K562 (cell line): ENCODE measurements around the gene WNT7B. TPM values are rescaled to one million over a fixed set of nuclear protein-coding genes. Genes with fewer than 3 reads are reported as not detected.

ENCODE experiments used
- ASH1L ChIP-seq: fragments of 450-650 bp; IDR thresholded peaks from 2 replicates; pipeline ENCODE4 v1.6.1; 2018; ENCODE audit warnings: borderline replicate concordance, mild to moderate bottlenecking, low read depth; ENCODE audit not compliant: partially characterized antibody
- BCOR ChIP-seq: fragments of 450-650 bp; IDR thresholded peaks from 2 replicates; pipeline ENCODE4 v1.6.1; 2016
- BDP1 ChIP-seq: IDR thresholded peaks from 3 replicates; pipeline ENCODE4 v1.6.1; 2011; ENCODE audit not compliant: insufficient read length, insufficient read depth
- CREM ChIP-seq: IDR thresholded peaks from 2 replicates; pipeline ENCODE4 v1.6.1; 2014; ENCODE audit warnings: antibody characterized with exemption, low read depth
- HDAC1 ChIP-seq, 2 experiments: fragments of 450-650 bp; IDR thresholded peaks; 2 replicates each; pipeline ENCODE4 v1.6.1; 2016 to 2017; ENCODE audit warnings: inconsistent platforms in 1 of 2, mild to moderate bottlenecking in 1 of 2, moderate library complexity in 1 of 2
- NONO ChIP-seq, 2 experiments: fragments of 200-400 bp in 1 of 2; fragments of 450-650 bp in 1 of 2; formaldehyde crosslinking in 1 of 2; IDR thresholded peaks; 2 replicates each; pipeline ENCODE4 v1.6.1; 2017; ENCODE audit warnings: low read depth in 2 of 2, mild to moderate bottlenecking in 2 of 2, moderate library complexity in 2 of 2, low read length in 1 of 2
- NR4A1 ChIP-seq, 2 experiments: fragments of 250-450 bp in 1 of 2; fragments of 450-650 bp in 1 of 2; sonication (Bioruptor Pico) in 1 of 2; IDR thresholded peaks; 2 replicates each; pipeline versions ENCODE4 v1.4.0 to v1.6.1; 2016 to 2020; ENCODE audit warnings: mild to moderate bottlenecking in 2 of 2, missing compliant biosample characterization in 1 of 2, missing genetic modification characterization in 1 of 2, moderate library complexity in 1 of 2
- SMARCA5 ChIP-seq: fragments of 450-650 bp; IDR thresholded peaks from 2 replicates; pipeline ENCODE4 v1.6.1; 2016
- SMARCB1 ChIP-seq: IDR thresholded peaks from 2 replicates; pipeline ENCODE4 v1.6.1; 2011; ENCODE audit warnings: improper control_type of control experiment, low read depth; ENCODE audit not compliant: insufficient read length
- TRIM24 ChIP-seq, 2 experiments: fragments of 450-650 bp; IDR thresholded peaks; 2 replicates each; pipeline ENCODE4 v1.6.1; 2016
- TSC22D4 ChIP-seq: fragments of 450-650 bp; IDR thresholded peaks from 2 replicates; pipeline ENCODE4 v1.6.1; 2016; ENCODE audit warnings: missing genetic modification characterization, missing biosample characterization, control low read depth
- YY1 ChIP-seq, 3 experiments: IDR thresholded peaks; 2 replicates each; pipeline ENCODE4 v1.6.1; 2011; ENCODE audit warnings: low read length in 2 of 3, mild to moderate bottlenecking in 2 of 3, moderate library complexity in 2 of 3, borderline replicate concordance in 1 of 3, control low read depth in 1 of 3, low read depth in 1 of 3; ENCODE audit not compliant: insufficient read depth in 3 of 3, insufficient replicate concordance in 2 of 3, control insufficient read depth in 1 of 3, insufficient read length in 1 of 3; ENCODE audit errors: extremely low read depth in 1 of 3
- polyA plus RNA-seq, 8 experiments: library from polyadenylated mRNA; depleted of rRNA in 4 of 8; stranded (reverse) in 5 of 8; unstranded in 3 of 8; fragments of >200 nt; fragmentation: Nextera tagmentation in 2 of 8; fragmentation: Illumina TruSeq in 1 of 8; extraction: Ambion mirVana in 2 of 8; extraction: Trizol in 1 of 8; gene quantifications; 2 replicates each; pipeline versions ENCODE4 v1.2.1 to v1.2.3, GENCODE V29; 2011 to 2014; ENCODE audit warnings: inconsistent platforms in 1 of 8, missing spikeins in 1 of 8
- total RNA-seq, 7 experiments: library from RNA; depleted of rRNA in 6 of 7; stranded (reverse); fragments of >200 nt in 6 of 7; fragmentation: Illumina TruSeq in 2 of 7; extraction: Trizol in 2 of 7; gene quantifications; 2 replicates each; pipeline versions ENCODE4 v1.2.1 to v1.2.3, GENCODE V29; 2011 to 2021; ENCODE audit warnings: low replicate concordance in 1 of 7
- TF ChIP-seq, protein P1 (sequence below): IDR thresholded peaks from 2 replicates; pipeline ENCODE4 v1.6.1; 2012; ENCODE audit warnings: low read depth, low read length, improper control_type of control experiment, borderline replicate concordance
- TF ChIP-seq, protein P2 (sequence below): fragments of 450-650 bp; IDR thresholded peaks from one replicate; pipeline ENCODE4 v1.6.1; 2018; ENCODE audit warnings: mild to moderate bottlenecking, moderate library complexity; ENCODE audit not compliant: partially characterized antibody
- TF ChIP-seq, protein P3 (sequence below): sonication (generic); formaldehyde crosslinking; IDR thresholded peaks from 2 replicates; pipeline ENCODE4 v1.8.1; 2023; ENCODE audit warnings: missing genetic modification reagents, mild to moderate bottlenecking, borderline replicate concordance
- TF ChIP-seq, protein P4 (sequence below): fragments of 250-450 bp; sonication (Bioruptor Pico); IDR thresholded peaks from 2 replicates; pipeline ENCODE4 v1.5.0; 2020; ENCODE audit warnings: mild to moderate bottlenecking, borderline replicate concordance

Gene WNT7B
- total and polyA plus RNA-seq, 9 of the 15 experiments (the other 6 are each of a cell fraction or from before 2014, with no cell fraction given): not detected

DNA sequence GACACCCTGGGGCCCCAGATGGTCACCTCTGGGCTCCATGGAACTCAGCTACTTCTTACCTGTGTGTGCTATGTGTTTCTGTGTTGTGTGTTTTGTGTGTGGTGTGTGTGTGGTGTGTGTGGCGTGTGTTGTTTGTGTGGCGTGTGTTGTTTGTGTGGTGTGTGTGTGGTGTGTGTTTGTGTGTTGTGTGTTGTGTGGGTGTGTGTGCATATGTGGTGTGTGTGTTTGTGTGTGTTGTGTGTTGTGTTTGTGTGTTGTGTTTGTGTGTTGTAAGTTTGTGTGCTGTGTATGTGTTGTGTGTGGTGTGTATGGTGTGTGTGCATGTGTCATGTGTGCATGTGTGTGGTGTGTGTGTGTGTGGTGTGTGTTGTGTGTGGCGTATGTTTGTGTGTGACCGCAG lies 3.8 kb upstream of the WNT7B start (continued):
- TF ChIP-seq HDAC1 (IDR thresholded peaks at IDR 0.05) (0 out of 4 replicates have a peak, but pooled peaks of 1 of the 2 experiments have one; percentile 18), CREM (no peak), ASH1L (no peak), SMARCA5 (0 out of 2 replicates have a peak, but pooled peaks have one; percentile 46), YY1 (IDR thresholded peaks at IDR 0.05; ENCODE audit: borderline replicate concordance in 1 of 3, control insufficient read depth in 1 of 3, extremely low read depth in 1 of 3, insufficient read depth in 3 of 3, insufficient read length in 1 of 3, insufficient replicate concordance in 2 of 3, low read depth in 1 of 3, low read length in 2 of 3) (no peak), TRIM24 (IDR thresholded peaks at IDR 0.05) (peak; percentile 24 to 43; a peak in 2 of 4 replicates), BDP1 (no peak), BCOR (peak; percentile 60), TSC22D4 (tag) (no peak), NR4A1 (CRISPR knock-in tag; IDR thresholded peaks at IDR 0.05) (no peak), NR4A1 (tag; IDR thresholded peaks at IDR 0.05) (no peak), NONO (IDR thresholded peaks at IDR 0.05; ENCODE audit: low read depth in 2 of 2, low read length in 1 of 2) (no peak), SMARCB1 (no peak)
- TF ChIP-seq, protein P1, sequence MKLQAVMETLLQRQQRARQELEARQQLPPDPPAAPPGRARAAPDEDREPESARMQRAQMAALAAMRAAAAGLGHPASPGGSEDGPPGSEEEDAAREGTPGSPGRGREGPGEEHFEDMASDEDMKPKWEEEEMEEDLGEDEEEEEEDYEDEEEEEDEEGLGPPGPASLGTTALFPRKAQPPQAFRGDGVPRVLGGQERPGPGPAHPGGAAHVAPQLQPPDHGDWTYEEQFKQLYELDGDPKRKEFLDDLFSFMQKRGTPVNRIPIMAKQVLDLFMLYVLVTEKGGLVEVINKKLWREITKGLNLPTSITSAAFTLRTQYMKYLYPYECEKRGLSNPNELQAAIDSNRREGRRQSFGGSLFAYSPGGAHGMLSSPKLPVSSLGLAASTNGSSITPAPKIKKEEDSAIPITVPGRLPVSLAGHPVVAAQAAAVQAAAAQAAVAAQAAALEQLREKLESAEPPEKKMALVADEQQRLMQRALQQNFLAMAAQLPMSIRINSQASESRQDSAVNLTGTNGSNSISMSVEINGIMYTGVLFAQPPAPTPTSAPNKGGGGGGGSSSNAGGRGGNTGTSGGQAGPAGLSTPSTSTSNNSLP: no peak
- TF ChIP-seq, protein P2, sequence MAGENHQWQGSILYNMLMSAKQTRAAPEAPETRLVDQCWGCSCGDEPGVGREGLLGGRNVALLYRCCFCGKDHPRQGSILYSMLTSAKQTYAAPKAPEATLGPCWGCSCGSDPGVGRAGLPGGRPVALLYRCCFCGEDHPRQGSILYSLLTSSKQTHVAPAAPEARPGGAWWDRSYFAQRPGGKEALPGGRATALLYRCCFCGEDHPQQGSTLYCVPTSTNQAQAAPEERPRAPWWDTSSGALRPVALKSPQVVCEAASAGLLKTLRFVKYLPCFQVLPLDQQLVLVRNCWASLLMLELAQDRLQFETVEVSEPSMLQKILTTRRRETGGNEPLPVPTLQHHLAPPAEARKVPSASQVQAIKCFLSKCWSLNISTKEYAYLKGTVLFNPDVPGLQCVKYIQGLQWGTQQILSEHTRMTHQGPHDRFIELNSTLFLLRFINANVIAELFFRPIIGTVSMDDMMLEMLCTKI: no peak
- TF ChIP-seq, protein P3, sequence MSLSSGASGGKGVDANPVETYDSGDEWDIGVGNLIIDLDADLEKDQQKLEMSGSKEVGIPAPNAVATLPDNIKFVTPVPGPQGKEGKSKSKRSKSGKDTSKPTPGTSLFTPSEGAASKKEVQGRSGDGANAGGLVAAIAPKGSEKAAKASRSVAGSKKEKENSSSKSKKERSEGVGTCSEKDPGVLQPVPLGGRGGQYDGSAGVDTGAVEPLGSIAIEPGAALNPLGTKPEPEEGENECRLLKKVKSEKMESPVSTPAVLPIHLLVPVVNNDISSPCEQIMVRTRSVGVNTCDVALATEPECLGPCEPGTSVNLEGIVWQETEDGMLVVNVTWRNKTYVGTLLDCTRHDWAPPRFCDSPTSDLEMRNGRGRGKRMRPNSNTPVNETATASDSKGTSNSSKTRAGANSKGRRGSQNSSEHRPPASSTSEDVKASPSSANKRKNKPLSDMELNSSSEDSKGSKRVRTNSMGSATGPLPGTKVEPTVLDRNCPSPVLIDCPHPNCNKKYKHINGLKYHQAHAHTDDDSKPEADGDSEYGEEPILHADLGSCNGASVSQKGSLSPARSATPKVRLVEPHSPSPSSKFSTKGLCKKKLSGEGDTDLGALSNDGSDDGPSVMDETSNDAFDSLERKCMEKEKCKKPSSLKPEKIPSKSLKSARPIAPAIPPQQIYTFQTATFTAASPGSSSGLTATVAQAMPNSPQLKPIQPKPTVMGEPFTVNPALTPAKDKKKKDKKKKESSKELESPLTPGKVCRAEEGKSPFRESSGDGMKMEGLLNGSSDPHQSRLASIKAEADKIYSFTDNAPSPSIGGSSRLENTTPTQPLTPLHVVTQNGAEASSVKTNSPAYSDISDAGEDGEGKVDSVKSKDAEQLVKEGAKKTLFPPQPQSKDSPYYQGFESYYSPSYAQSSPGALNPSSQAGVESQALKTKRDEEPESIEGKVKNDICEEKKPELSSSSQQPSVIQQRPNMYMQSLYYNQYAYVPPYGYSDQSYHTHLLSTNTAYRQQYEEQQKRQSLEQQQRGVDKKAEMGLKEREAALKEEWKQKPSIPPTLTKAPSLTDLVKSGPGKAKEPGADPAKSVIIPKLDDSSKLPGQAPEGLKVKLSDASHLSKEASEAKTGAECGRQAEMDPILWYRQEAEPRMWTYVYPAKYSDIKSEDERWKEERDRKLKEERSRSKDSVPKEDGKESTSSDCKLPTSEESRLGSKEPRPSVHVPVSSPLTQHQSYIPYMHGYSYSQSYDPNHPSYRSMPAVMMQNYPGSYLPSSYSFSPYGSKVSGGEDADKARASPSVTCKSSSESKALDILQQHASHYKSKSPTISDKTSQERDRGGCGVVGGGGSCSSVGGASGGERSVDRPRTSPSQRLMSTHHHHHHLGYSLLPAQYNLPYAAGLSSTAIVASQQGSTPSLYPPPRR (CRISPR knock-in tag): no peak
- TF ChIP-seq, protein P4, sequence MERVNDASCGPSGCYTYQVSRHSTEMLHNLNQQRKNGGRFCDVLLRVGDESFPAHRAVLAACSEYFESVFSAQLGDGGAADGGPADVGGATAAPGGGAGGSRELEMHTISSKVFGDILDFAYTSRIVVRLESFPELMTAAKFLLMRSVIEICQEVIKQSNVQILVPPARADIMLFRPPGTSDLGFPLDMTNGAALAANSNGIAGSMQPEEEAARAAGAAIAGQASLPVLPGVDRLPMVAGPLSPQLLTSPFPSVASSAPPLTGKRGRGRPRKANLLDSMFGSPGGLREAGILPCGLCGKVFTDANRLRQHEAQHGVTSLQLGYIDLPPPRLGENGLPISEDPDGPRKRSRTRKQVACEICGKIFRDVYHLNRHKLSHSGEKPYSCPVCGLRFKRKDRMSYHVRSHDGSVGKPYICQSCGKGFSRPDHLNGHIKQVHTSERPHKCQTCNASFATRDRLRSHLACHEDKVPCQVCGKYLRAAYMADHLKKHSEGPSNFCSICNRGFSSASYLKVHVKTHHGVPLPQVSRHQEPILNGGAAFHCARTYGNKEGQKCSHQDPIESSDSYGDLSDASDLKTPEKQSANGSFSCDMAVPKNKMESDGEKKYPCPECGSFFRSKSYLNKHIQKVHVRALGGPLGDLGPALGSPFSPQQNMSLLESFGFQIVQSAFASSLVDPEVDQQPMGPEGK: no peak
